Esophagus muscularis mucosa (tissue), 4 donors: Measurements from ENCODE around the gene MYO1A.

ENCODE experiments used
- EP300 ChIP-seq: sonication (generic); formaldehyde crosslinking; IDR thresholded peaks from one replicate; pipeline ENCODE4 v1.6.1; 2017; ENCODE audit warnings: antibody characterized with exemption
- POLR2A ChIP-seq: fragments of 450-650 bp; IDR thresholded peaks from one replicate; pipeline ENCODE4 v1.6.1; 2017; ENCODE audit warnings: antibody characterized with exemption, moderate library complexity, mild to moderate bottlenecking, low read depth
- TF ChIP-seq, protein P1 (sequence below), 3 experiments: fragments of 200-600 bp in 2 of 3; fragments of 450-650 bp in 1 of 3; sonication (generic) in 2 of 3; IDR thresholded peaks; one replicate each; pipeline ENCODE4 v1.5.1; 2017 to 2019; ENCODE audit warnings: antibody characterized with exemption in 3 of 3, mild to moderate bottlenecking in 2 of 3, moderate library complexity in 1 of 3

DNA sequence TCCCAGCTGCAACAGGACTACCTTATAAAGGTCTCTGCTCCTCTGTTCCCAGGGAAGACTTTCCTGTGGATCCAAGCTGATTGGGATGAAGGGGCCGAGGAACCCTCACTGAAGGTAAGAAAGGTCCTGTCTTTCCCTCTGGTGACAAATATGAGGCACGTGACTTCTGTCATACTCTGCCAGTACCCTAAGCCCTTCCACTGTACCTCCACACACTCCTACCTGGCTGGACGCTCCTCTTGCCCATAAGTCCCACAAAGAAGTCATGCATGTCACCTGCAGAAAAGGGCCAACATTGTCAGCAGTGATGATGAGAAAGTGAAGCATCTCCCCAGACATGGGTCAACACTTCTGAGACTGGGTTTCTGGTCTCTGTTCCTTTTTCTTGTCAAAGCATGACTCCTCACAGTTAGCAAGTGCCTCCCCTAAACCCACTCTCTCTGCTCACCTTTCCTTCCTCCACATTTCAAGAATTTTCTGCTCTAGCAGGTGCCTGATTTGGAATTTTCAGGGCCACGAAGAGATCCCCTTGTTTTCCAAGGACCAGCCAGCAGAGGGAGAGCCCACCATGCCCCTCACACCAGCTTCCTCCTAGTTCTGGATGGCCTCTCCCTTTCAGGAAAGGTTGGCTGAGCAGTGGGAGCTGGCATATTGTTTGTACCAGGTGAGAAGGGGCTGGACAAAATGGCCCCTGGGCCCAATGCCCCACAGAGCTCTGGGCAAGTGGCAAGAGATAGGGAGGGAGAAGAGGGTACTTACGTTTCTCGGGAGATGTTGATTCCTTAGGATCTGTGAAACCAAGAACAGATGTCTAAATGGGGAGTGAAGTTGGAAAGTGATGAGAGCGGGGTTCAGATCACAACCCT is 37.1 kb downstream of the MYO1A start:
- TF ChIP-seq, protein P1, sequence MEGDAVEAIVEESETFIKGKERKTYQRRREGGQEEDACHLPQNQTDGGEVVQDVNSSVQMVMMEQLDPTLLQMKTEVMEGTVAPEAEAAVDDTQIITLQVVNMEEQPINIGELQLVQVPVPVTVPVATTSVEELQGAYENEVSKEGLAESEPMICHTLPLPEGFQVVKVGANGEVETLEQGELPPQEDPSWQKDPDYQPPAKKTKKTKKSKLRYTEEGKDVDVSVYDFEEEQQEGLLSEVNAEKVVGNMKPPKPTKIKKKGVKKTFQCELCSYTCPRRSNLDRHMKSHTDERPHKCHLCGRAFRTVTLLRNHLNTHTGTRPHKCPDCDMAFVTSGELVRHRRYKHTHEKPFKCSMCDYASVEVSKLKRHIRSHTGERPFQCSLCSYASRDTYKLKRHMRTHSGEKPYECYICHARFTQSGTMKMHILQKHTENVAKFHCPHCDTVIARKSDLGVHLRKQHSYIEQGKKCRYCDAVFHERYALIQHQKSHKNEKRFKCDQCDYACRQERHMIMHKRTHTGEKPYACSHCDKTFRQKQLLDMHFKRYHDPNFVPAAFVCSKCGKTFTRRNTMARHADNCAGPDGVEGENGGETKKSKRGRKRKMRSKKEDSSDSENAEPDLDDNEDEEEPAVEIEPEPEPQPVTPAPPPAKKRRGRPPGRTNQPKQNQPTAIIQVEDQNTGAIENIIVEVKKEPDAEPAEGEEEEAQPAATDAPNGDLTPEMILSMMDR (IDR thresholded peaks at IDR 0.05): no peak
- TF ChIP-seq EP300 (no peak), POLR2A (no peak)
